GM23338 (cell line): Measurements from ENCODE around the gene FBXW7.

ENCODE experiments used
- CTCF ChIP-seq, 2 experiments: fragments of 200-600 bp in 1 of 2; sonication (generic) in 1 of 2; conservative IDR thresholded peaks; 2 replicates each; pipeline versions ENCODE4 v1.5.1 to v1.6.1; 2016 to 2017; ENCODE audit warnings: antibody characterized with exemption in 2 of 2, low read depth in 2 of 2, mild to moderate bottlenecking in 2 of 2, moderate library complexity in 1 of 2
- EZH2 ChIP-seq: fragments of 200-600 bp; sonication (generic); IDR thresholded peaks from one replicate; pipeline ENCODE4 v1.8.0; 2017; ENCODE audit warnings: antibody characterized with exemption, mild to moderate bottlenecking, low read depth; ENCODE audit not compliant: unreplicated experiment
- EZH2phosphoT487 ChIP-seq: fragments of 200-600 bp; sonication (generic); IDR thresholded peaks from one replicate; pipeline ENCODE4 v1.8.1; 2018; ENCODE audit warnings: antibody characterized with exemption; ENCODE audit not compliant: unreplicated experiment
- JUNB ChIP-seq: IDR thresholded peaks from one replicate; pipeline ENCODE4 v1.6.1; 2016; ENCODE audit warnings: antibody characterized with exemption; ENCODE audit not compliant: unreplicated experiment
- NANOG ChIP-seq: IDR thresholded peaks from 2 replicates; pipeline ENCODE4 v1.6.1; 2016; ENCODE audit warnings: antibody characterized with exemption, borderline replicate concordance
- POLR2AphosphoS5 ChIP-seq: IDR thresholded peaks from 2 replicates; pipeline ENCODE4 v1.6.1; 2016; ENCODE audit warnings: antibody characterized with exemption, low read depth
- REST ChIP-seq: IDR thresholded peaks from one replicate; pipeline ENCODE4 v1.6.1; 2018; ENCODE audit warnings: antibody characterized with exemption; ENCODE audit not compliant: unreplicated experiment

GRCh38 chr4:152357206-152357605 lies 178.7 kb downstream of the FBXW7 start:
- no peak for TF ChIP-seq EZH2phosphoT487
- no peak for TF ChIP-seq CTCF (conservative IDR thresholded peaks at IDR 0.05; ENCODE audit: low read depth in 2 of 2)
- TF ChIP-seq POLR2AphosphoS5: no peak
- TF ChIP-seq NANOG: no peak
- no peak for TF ChIP-seq REST
- no peak for TF ChIP-seq EZH2
- no peak for TF ChIP-seq JUNB
